ENCODE measurements around the gene SLC7A7. TPM values are rescaled to one million over a fixed set of nuclear protein-coding genes. Genes with fewer than 3 reads are reported as not detected.

SLC7A7 gene
- total and polyA plus RNA-seq, 2 of the 13 experiments (the other 11 are each of a cell fraction or from before 2014, with no cell fraction given): 0.13 to 0.63 TPM

DNA sequence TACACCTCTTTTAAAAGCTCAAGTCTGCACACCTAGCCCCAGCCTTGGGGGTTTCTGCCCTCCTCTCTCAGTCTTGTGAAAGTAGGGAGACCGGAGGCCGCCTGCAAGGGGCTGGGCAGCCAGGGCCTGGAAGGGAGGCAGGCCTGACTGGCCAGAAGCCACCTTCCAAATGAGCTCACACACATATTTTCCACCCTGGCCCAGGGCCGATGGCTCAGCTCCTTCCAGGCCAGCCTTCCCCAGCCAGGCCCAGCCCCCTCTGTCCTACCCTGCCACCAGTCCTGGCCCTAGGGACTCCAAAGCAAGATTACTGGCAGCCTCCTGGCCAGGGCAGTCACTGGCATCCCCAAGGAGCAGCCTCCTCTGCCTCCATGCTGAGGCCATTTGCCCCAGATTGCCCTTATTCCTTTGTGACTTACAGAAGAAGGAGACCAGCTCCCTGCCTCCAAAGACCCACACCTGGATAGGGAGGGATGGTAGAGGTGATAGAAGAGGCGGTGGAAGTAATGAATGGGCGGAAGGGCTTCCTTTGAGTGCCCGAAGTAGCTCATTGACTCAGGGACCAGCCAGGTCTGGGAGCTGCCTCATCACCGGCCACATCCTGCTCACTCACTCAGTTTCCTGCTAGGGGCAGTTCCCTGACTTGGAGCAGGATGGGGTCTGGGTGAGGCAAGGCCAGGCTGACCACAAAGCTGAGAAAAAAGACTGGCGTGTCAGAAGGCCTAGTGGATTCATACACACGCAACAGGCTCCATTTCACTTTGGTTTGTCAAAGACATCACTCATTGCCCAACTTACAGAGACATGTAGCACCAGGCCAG is 35.9 kb upstream of the SLC7A7 start (continued):
- TF ChIP-seq, protein P1, sequence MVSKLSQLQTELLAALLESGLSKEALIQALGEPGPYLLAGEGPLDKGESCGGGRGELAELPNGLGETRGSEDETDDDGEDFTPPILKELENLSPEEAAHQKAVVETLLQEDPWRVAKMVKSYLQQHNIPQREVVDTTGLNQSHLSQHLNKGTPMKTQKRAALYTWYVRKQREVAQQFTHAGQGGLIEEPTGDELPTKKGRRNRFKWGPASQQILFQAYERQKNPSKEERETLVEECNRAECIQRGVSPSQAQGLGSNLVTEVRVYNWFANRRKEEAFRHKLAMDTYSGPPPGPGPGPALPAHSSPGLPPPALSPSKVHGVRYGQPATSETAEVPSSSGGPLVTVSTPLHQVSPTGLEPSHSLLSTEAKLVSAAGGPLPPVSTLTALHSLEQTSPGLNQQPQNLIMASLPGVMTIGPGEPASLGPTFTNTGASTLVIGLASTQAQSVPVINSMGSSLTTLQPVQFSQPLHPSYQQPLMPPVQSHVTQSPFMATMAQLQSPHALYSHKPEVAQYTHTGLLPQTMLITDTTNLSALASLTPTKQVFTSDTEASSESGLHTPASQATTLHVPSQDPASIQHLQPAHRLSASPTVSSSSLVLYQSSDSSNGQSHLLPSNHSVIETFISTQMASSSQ (IDR thresholded peaks at IDR 0.05; ENCODE audit: low read depth): no peak
- TF ChIP-seq, protein P1 (CRISPR knock-in tag; IDR thresholded peaks at IDR 0.05; ENCODE audit: borderline replicate concordance): no peak
- TF ChIP-seq HOXA7 (CRISPR knock-in tag; IDR thresholded peaks at IDR 0.05): no peak
- TF ChIP-seq ZNF761 (CRISPR knock-in tag; conservative IDR thresholded peaks at IDR 0.05): no peak
- TF ChIP-seq ZNF670 (CRISPR knock-in tag; IDR thresholded peaks at IDR 0.05; ENCODE audit: borderline replicate concordance): no peak
- TF ChIP-seq POLR2G (IDR thresholded peaks at IDR 0.05; ENCODE audit: low read depth, low read length): no peak
- no peak for TF ChIP-seq SOX6 (IDR thresholded peaks at IDR 0.05)
- no peak for TF ChIP-seq SOX6 (CRISPR knock-in tag; IDR thresholded peaks at IDR 0.05)
- TF ChIP-seq BRD4 (CRISPR knock-in tag; IDR thresholded peaks at IDR 0.05): 0 out of 2 replicates have a peak, but pooled peaks have one; percentile 34
- TF ChIP-seq MTA1 (CRISPR knock-in tag; IDR thresholded peaks at IDR 0.05; ENCODE audit: borderline replicate concordance): 0 out of 2 replicates have a peak, but pooled peaks have one; percentile 20
- no peak for TF ChIP-seq ZKSCAN1 (IDR thresholded peaks at IDR 0.05; ENCODE audit: low read length)
- no peak for TF ChIP-seq SP140L (CRISPR knock-in tag; IDR thresholded peaks at IDR 0.05; ENCODE audit: borderline replicate concordance)
- TF ChIP-seq REL (CRISPR knock-in tag; conservative IDR thresholded peaks at IDR 0.05): no peak
- TF ChIP-seq KDM6A (CRISPR knock-in tag; IDR thresholded peaks at IDR 0.05; ENCODE audit: low read depth): no peak
- no peak for TF ChIP-seq U2AF2 (IDR thresholded peaks at IDR 0.05; ENCODE audit: low read depth, low read length)
- TF ChIP-seq U2AF1 (optimal IDR thresholded peaks at IDR 0.05; ENCODE audit: low read depth, low read length): no peak
- no peak for TF ChIP-seq ZNF549 (CRISPR knock-in tag; IDR thresholded peaks at IDR 0.05)
- no peak for TF ChIP-seq JUND (CRISPR knock-in tag; IDR thresholded peaks at IDR 0.05)
- TF ChIP-seq, protein P2, sequence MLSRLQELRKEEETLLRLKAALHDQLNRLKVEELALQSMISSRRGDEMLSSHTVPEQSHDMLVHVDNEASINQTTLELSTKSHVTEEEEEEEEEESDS (CRISPR knock-in tag; IDR thresholded peaks at IDR 0.05; ENCODE audit: borderline replicate concordance): no peak
- TF ChIP-seq, protein P3, sequence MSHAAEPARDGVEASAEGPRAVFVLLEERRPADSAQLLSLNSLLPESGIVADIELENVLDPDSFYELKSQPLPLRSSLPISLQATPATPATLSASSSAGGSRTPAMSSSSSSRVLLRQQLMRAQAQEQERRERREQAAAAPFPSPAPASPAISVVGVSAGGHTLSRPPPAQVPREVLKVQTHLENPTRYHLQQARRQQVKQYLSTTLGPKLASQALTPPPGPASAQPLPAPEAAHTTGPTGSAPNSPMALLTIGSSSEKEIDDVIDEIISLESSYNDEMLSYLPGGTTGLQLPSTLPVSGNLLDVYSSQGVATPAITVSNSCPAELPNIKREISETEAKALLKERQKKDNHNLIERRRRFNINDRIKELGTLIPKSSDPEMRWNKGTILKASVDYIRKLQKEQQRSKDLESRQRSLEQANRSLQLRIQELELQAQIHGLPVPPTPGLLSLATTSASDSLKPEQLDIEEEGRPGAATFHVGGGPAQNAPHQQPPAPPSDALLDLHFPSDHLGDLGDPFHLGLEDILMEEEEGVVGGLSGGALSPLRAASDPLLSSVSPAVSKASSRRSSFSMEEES (CRISPR knock-in tag; IDR thresholded peaks at IDR 0.05): no peak
- no peak for TF ChIP-seq ZNF329 (CRISPR knock-in tag; IDR thresholded peaks at IDR 0.05; ENCODE audit: low read depth)
- TF ChIP-seq ZNF629 (CRISPR knock-in tag; conservative IDR thresholded peaks at IDR 0.05): no peak
- TF ChIP-seq ZFX (CRISPR knock-in tag; IDR thresholded peaks at IDR 0.05; ENCODE audit: low read depth): 0 out of 2 replicates have a peak, but pooled peaks have one; percentile 20
- TF ChIP-seq ZNF207 (IDR thresholded peaks at IDR 0.05; ENCODE audit: borderline replicate concordance): no peak
- no peak for TF ChIP-seq HDAC2 (CRISPR knock-in tag; IDR thresholded peaks at IDR 0.05)

Data from HepG2 (cell line).